GM12878 (cell line): ENCODE data around the gene MCM9. TPM values are rescaled to one million over a fixed set of nuclear protein-coding genes. Genes with fewer than 3 reads are reported as not detected.

Experiments used
- BRCA1 ChIP-seq: IDR thresholded peaks from 2 replicates; pipeline ENCODE4 v1.6.1; 2011; ENCODE audit warnings: low read depth, low read length, improper control_type of control experiment
- CBFB ChIP-seq: IDR thresholded peaks from 2 replicates; pipeline ENCODE4 v1.6.1; 2016; ENCODE audit warnings: antibody characterized with exemption, low read depth
- CEBPB ChIP-seq, 2 experiments: fragments of 150-350 bp in 1 of 2; IDR thresholded peaks; 2 replicates each; pipeline ENCODE4 v1.6.1; 2012 to 2014; ENCODE audit warnings: low read depth in 2 of 2, low read length in 2 of 2, borderline replicate concordance in 1 of 2, inconsistent platforms in 1 of 2
- CREB1 ChIP-seq: IDR thresholded peaks from 2 replicates; pipeline ENCODE4 v1.6.1; 2012; ENCODE audit warnings: low read depth, mild to moderate bottlenecking, inconsistent platforms
- CUX1 ChIP-seq: IDR thresholded peaks from 2 replicates; pipeline ENCODE4 v1.6.1; 2012; ENCODE audit warnings: improper control_type of control experiment, low read depth, low read length; ENCODE audit not compliant: insufficient replicate concordance
- EGR1 ChIP-seq, 2 experiments: IDR thresholded peaks; 1 replicate in 1 of 2; 2 replicates in 1 of 2; pipeline ENCODE4 v1.6.1; 2011 to 2012; ENCODE audit warnings: low read depth in 2 of 2, low read length in 2 of 2, borderline replicate concordance in 1 of 2, mild to moderate bottlenecking in 1 of 2, moderate library complexity in 1 of 2
- GABPA ChIP-seq: IDR thresholded peaks from 2 replicates; pipeline ENCODE4 v1.6.1; 2014; ENCODE audit warnings: antibody characterized with exemption, low read depth, mild to moderate bottlenecking, inconsistent platforms
- GATAD2B ChIP-seq: fragments of 450-650 bp; conservative IDR thresholded peaks from 2 replicates; pipeline ENCODE4 v1.6.1; 2017; ENCODE audit warnings: low read depth, mild to moderate bottlenecking, moderate library complexity
- MTA3 ChIP-seq: IDR thresholded peaks from 2 replicates; pipeline ENCODE4 v1.6.1; 2012; ENCODE audit warnings: low read length, inconsistent platforms, borderline replicate concordance
- NFXL1 ChIP-seq: fragments of 450-650 bp; IDR thresholded peaks from 2 replicates; pipeline ENCODE4 v1.6.1; 2017; ENCODE audit warnings: antibody characterized with exemption, mild to moderate bottlenecking, borderline replicate concordance
- NR2C1 ChIP-seq: fragments of 450-650 bp; IDR thresholded peaks from 2 replicates; pipeline ENCODE4 v1.6.1; 2017; ENCODE audit warnings: antibody characterized with exemption, mild to moderate bottlenecking, moderate library complexity
- RAD21 ChIP-seq: IDR thresholded peaks from 2 replicates; pipeline ENCODE4 v1.6.1; 2011; ENCODE audit warnings: mild to moderate bottlenecking, low read depth, low read length, moderate library complexity; ENCODE audit not compliant: insufficient read depth
- RBBP5 ChIP-seq: fragments of 200-600 bp; sonication (generic); conservative IDR thresholded peaks from 2 replicates; pipeline ENCODE4 v1.6.1; 2016
- SMARCA5 ChIP-seq: fragments of 450-650 bp; IDR thresholded peaks from 2 replicates; pipeline ENCODE4 v1.6.1; 2017; ENCODE audit warnings: mild to moderate bottlenecking
- SUPT20H ChIP-seq: IDR thresholded peaks from 2 replicates; pipeline ENCODE4 v1.6.1; 2011; ENCODE audit warnings: low read depth, mild to moderate bottlenecking, low read length, moderate library complexity, borderline replicate concordance; ENCODE audit not compliant: control insufficient read depth
- TBL1XR1 ChIP-seq: IDR thresholded peaks from 2 replicates; pipeline ENCODE4 v1.6.1; 2012; ENCODE audit warnings: low read depth, low read length, improper control_type of control experiment
- ZNF24 ChIP-seq: fragments of 450-650 bp; IDR thresholded peaks from 2 replicates; pipeline ENCODE4 v1.6.1; 2017; ENCODE audit warnings: antibody characterized with exemption, mild to moderate bottlenecking
- ZNF384 ChIP-seq: IDR thresholded peaks from 2 replicates; pipeline ENCODE4 v1.6.1; 2012; ENCODE audit warnings: low read depth, mild to moderate bottlenecking, low read length, improper control_type of control experiment, borderline replicate concordance
- polyA plus RNA-seq, 11 experiments: library from polyadenylated mRNA; depleted of rRNA in 4 of 11; unstranded in 6 of 11; stranded (reverse) in 5 of 11; fragments of >200 nt; fragmentation: Nextera tagmentation in 4 of 11; fragmentation: Illumina TruSeq in 1 of 11; extraction: Ambion mirVana in 4 of 11; extraction: Trizol in 1 of 11; gene quantifications; 1 replicate in 1 of 11; 2 replicates in 10 of 11; pipeline versions ENCODE4 v1.2.1 to v1.2.3, GENCODE V29; 2011 to 2016; ENCODE audit warnings: inconsistent platforms in 2 of 11, missing spikeins in 2 of 11, low read depth in 1 of 11
- total RNA-seq, 4 experiments: library from RNA; depleted of rRNA in 3 of 4; stranded (reverse); fragments of >200 nt in 3 of 4; fragmentation: Illumina TruSeq in 1 of 4; extraction: Trizol in 1 of 4; gene quantifications; 2 replicates each; pipeline versions ENCODE4 v1.2.1 to v1.2.3, GENCODE V29; 2013 to 2021
- TF ChIP-seq, protein P1 (sequence below): IDR thresholded peaks from 2 replicates; pipeline ENCODE4 v1.6.1; 2011; ENCODE audit warnings: low read depth, low read length, improper control_type of control experiment, borderline replicate concordance
- TF ChIP-seq, protein P2 (sequence below): IDR thresholded peaks from 2 replicates; pipeline ENCODE4 v1.6.1; 2012; ENCODE audit warnings: low read length, inconsistent platforms
- TF ChIP-seq, protein P3 (sequence below): IDR thresholded peaks from 2 replicates; pipeline ENCODE4 v1.6.1; 2012; ENCODE audit warnings: low read depth, low read length, improper control_type of control experiment

Gene MCM9
- total and polyA plus RNA-seq, 10 of the 15 experiments (the other 5 are each of a cell fraction or from before 2014, with no cell fraction given): 3.4 to 18.5 (median 9.7) TPM

DNA sequence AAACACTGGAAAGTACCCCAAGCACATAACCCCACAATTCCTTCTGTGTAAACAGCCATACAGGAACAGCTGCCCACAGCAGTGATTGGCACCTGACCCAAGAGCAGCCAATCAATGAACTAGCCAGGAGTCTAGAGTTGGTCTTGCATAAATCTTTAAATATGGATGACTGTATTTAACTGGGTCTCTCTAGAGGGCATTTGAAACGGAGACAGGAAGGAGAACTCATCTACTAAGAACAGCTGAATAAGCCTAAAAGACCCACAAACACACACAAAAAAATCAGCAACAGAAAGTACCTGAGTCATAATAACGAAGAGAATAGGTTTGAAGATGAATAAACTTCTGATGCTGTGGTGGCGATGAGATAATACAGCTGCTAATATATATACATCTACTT, 90.0 kb downstream of the MCM9 start (continued):
- TF ChIP-seq CUX1 (no peak), MTA3 (peak; percentile 22; the same call in 1 of the 2 replicates), EGR1 (IDR thresholded peaks at IDR 0.05; ENCODE audit: borderline replicate concordance in 1 of 2, low read depth in 2 of 2, low read length in 2 of 2) (no peak), ZNF24 (no peak), GATAD2B (no peak), CBFB (peak; percentile 71), BRCA1 (no peak), TBL1XR1 (no peak), NR2C1 (no peak), CREB1 (peak; percentile 44; the same call in 1 of the 2 replicates), RBBP5 (no peak), NFXL1 (no peak), ZNF384 (no peak), GABPA (peak; percentile 65), RAD21 (no peak), SMARCA5 (no peak), CEBPB (IDR thresholded peaks at IDR 0.05; ENCODE audit: borderline replicate concordance in 1 of 2, low read depth in 2 of 2, low read length in 2 of 2) (peak in 1 of 2 experiments; percentile 47; a peak in 1 of 4 replicates), SUPT20H (no peak)
- TF ChIP-seq, protein P1, sequence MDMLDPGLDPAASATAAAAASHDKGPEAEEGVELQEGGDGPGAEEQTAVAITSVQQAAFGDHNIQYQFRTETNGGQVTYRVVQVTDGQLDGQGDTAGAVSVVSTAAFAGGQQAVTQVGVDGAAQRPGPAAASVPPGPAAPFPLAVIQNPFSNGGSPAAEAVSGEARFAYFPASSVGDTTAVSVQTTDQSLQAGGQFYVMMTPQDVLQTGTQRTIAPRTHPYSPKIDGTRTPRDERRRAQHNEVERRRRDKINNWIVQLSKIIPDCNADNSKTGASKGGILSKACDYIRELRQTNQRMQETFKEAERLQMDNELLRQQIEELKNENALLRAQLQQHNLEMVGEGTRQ: no peak
- TF ChIP-seq, protein P2, sequence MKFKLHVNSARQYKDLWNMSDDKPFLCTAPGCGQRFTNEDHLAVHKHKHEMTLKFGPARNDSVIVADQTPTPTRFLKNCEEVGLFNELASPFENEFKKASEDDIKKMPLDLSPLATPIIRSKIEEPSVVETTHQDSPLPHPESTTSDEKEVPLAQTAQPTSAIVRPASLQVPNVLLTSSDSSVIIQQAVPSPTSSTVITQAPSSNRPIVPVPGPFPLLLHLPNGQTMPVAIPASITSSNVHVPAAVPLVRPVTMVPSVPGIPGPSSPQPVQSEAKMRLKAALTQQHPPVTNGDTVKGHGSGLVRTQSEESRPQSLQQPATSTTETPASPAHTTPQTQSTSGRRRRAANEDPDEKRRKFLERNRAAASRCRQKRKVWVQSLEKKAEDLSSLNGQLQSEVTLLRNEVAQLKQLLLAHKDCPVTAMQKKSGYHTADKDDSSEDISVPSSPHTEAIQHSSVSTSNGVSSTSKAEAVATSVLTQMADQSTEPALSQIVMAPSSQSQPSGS: peak; percentile 79
- TF ChIP-seq, protein P3, sequence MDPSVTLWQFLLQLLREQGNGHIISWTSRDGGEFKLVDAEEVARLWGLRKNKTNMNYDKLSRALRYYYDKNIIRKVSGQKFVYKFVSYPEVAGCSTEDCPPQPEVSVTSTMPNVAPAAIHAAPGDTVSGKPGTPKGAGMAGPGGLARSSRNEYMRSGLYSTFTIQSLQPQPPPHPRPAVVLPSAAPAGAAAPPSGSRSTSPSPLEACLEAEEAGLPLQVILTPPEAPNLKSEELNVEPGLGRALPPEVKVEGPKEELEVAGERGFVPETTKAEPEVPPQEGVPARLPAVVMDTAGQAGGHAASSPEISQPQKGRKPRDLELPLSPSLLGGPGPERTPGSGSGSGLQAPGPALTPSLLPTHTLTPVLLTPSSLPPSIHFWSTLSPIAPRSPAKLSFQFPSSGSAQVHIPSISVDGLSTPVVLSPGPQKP: no peak
